Measurements from ENCODE around the gene GLRX5.
A peak's percentile ranks its signal among the peaks of the same experiment; 100 is the strongest.

The GLRX5 gene

DNA sequence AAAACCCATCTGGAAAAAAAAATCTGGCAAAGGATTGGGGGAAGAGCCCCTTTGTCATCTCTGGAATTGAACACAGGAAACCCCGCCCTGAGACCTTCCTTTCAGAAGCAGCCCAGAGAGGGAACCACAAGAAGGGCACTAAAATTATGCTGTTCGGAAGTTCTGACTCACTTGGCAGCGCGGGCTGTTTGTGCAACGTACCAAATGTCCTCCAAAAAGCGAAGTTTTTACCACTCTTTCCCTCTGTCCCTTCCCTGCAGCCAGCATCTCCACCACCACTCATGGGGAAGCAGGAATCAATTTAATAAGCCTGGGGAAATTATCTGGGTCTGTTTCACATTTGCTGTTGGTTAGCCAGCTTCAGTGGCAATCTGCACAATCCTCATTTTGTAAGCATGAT, 15.2 kb upstream of the GLRX5 start:
- no peaks in the 10 kb centered on the region for H3K9me3 ChIP-seq (ENCODE audit: control insufficient read depth, low read length)
- no peak overlapping the region for H3K9ac ChIP-seq
- H3K79me2 ChIP-seq, result no peaks in the 10 kb centered on the region
- H3K27me3 ChIP-seq (ENCODE audit: control insufficient read depth, insufficient read depth, low read length), result no peaks in the 10 kb centered on the region
- H3K36me3 ChIP-seq (ENCODE audit: control insufficient read depth, insufficient read depth, low read length), result no peaks in the 10 kb centered on the region
- H3K4me3 ChIP-seq (ENCODE audit: low read depth, low read length), result no peak overlapping the region
- H3K4me1 ChIP-seq, result peaks cover 15% of the 10 kb centered on the region
- H3K27ac ChIP-seq, result peak overlapping the region; percentile 42
- TF ChIP-seq, protein P1, sequence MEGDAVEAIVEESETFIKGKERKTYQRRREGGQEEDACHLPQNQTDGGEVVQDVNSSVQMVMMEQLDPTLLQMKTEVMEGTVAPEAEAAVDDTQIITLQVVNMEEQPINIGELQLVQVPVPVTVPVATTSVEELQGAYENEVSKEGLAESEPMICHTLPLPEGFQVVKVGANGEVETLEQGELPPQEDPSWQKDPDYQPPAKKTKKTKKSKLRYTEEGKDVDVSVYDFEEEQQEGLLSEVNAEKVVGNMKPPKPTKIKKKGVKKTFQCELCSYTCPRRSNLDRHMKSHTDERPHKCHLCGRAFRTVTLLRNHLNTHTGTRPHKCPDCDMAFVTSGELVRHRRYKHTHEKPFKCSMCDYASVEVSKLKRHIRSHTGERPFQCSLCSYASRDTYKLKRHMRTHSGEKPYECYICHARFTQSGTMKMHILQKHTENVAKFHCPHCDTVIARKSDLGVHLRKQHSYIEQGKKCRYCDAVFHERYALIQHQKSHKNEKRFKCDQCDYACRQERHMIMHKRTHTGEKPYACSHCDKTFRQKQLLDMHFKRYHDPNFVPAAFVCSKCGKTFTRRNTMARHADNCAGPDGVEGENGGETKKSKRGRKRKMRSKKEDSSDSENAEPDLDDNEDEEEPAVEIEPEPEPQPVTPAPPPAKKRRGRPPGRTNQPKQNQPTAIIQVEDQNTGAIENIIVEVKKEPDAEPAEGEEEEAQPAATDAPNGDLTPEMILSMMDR (IDR thresholded peaks at IDR 0.05), result no peak
- no peak overlapping the region for H3K4me2 ChIP-seq (ENCODE audit: low read length)
- H2AFZ ChIP-seq, result no peak overlapping the region

DNA sequence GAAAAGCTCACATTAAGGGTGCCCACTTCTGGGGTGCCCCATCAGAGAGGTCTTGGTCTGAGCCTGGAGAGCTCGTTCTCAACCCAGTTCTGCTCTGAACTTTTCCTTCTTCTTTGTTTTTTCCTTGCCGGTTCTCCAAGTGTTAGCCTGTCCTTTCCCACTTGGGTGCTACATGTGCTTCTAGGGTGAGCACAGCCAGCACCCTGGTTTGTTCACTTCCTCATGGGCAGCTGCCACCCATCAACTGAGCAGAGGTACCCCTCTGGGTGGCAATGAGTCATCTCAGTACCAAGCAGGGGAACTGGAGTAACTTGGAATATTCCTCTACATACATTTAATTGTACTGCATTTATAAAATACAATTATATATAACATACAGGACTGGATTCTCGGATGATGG, 14.5 kb upstream of the GLRX5 start:
- no peak overlapping the region for H3K4me3 ChIP-seq (ENCODE audit: low read depth, low read length)
- H3K9me3 ChIP-seq (ENCODE audit: control insufficient read depth, low read length), result no peaks in the 10 kb centered on the region
- H3K79me2 ChIP-seq, result no peaks in the 10 kb centered on the region
- H2AFZ ChIP-seq, result no peak overlapping the region
- peaks cover 10% of the 10 kb centered on the region for H3K4me1 ChIP-seq
- H3K4me2 ChIP-seq (ENCODE audit: low read length), result no peak overlapping the region
- no peak overlapping the region for H3K27ac ChIP-seq
- no peaks in the 10 kb centered on the region for H3K36me3 ChIP-seq (ENCODE audit: control insufficient read depth, insufficient read depth, low read length)
- H3K27me3 ChIP-seq (ENCODE audit: control insufficient read depth, insufficient read depth, low read length), result no peaks in the 10 kb centered on the region
- TF ChIP-seq, protein P1 (IDR thresholded peaks at IDR 0.05), result no peak
- H3K9ac ChIP-seq, result no peak overlapping the region

DNA sequence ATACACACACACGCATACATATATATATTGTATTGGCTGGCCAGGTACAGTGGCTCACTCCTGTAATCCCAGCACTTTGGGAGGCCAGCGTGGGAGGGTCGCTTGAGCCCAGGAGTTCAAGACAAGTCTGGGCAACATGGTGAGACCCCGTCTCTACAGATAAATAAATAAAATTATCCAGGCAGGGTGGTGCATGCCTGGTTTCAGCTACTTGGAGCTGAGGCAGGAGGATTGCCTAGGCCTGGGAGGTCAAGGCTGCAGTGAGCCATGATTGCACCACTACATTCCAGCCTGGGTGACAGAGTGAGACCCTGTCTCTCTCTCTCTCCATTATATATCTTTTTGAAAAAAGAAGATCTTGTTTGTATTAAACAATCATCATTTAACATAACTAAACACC, 13.8 kb upstream of the GLRX5 start:
- no peak overlapping the region for H3K4me2 ChIP-seq (ENCODE audit: low read length)
- H3K79me2 ChIP-seq, result no peaks in the 10 kb centered on the region
- H3K9ac ChIP-seq, result no peak overlapping the region
- H3K4me1 ChIP-seq, result peaks cover 6% of the 10 kb centered on the region
- H3K27ac ChIP-seq, result no peak overlapping the region
- no peaks in the 10 kb centered on the region for H3K36me3 ChIP-seq (ENCODE audit: control insufficient read depth, insufficient read depth, low read length)
- no peaks in the 10 kb centered on the region for H3K9me3 ChIP-seq (ENCODE audit: control insufficient read depth, low read length)
- H3K4me3 ChIP-seq (ENCODE audit: low read depth, low read length), result no peak overlapping the region
- no peak overlapping the region for H2AFZ ChIP-seq
- TF ChIP-seq, protein P1 (IDR thresholded peaks at IDR 0.05), result no peak
- no peaks in the 10 kb centered on the region for H3K27me3 ChIP-seq (ENCODE audit: control insufficient read depth, insufficient read depth, low read length)

DNA sequence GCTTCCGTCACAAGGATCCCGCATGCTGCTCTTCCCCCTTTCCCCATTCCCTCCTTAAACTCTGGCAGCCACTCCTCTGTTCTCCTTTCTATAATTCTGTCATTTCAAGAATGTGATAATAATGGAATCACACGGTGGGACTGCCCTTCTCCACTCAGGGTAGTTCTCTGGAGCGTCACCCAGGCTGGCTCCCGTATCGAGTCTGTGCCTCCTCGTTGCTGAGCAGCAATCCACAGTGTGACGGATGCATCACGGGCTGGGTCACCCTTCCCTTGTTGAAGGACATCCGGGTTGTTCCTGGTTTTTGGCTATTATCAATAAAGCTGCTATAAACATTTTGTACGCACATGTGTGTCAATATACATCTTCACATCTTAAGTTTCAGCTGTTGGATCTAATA, 12.7 kb upstream of the GLRX5 start:
- no peaks in the 10 kb centered on the region for H3K9me3 ChIP-seq (ENCODE audit: control insufficient read depth, low read length)
- H3K4me1 ChIP-seq, result peaks cover 7% of the 10 kb centered on the region
- no peak overlapping the region for H3K4me3 ChIP-seq (ENCODE audit: low read depth, low read length)
- TF ChIP-seq, protein P1 (IDR thresholded peaks at IDR 0.05), result no peak
- H3K27ac ChIP-seq, result no peak overlapping the region
- no peaks in the 10 kb centered on the region for H3K79me2 ChIP-seq
- H2AFZ ChIP-seq, result no peak overlapping the region
- H3K9ac ChIP-seq, result no peak overlapping the region
- no peaks in the 10 kb centered on the region for H3K36me3 ChIP-seq (ENCODE audit: control insufficient read depth, insufficient read depth, low read length)
- no peaks in the 10 kb centered on the region for H3K27me3 ChIP-seq (ENCODE audit: control insufficient read depth, insufficient read depth, low read length)
- H3K4me2 ChIP-seq (ENCODE audit: low read length), result no peak overlapping the region

DNA sequence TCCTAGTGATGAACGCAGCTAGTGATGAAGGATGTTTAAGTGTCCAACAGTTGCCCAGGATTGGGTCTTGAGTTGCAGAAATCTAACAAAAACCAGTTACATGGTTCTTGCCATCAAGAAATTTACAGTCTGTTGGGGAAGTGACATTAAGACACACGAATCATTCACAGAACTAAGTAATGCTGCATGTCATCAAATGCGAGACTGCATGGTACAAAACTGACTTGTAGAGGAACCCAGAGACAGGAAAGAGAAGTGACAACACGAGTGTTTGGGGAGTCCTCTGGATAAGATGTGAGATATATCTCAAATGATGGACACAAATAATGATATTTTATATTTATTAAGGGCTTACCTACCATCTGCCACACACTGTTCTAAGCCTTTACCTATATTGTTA, 12.3 kb upstream of the GLRX5 start:
- Histone ChIP-seq H3K4me1 (peaks cover 6% of the 10 kb centered on the region), H3K4me2 (ENCODE audit: low read length) (no peak overlapping the region), H3K79me2 (no peaks in the 10 kb centered on the region), H3K9me3 (ENCODE audit: control insufficient read depth, low read length) (no peaks in the 10 kb centered on the region), H3K27ac (no peak overlapping the region), H3K4me3 (ENCODE audit: low read depth, low read length) (no peak overlapping the region), H3K9ac (no peak overlapping the region), H2AFZ (no peak overlapping the region), H3K36me3 (ENCODE audit: control insufficient read depth, insufficient read depth, low read length) (no peaks in the 10 kb centered on the region), H3K27me3 (ENCODE audit: control insufficient read depth, insufficient read depth, low read length) (no peaks in the 10 kb centered on the region)
- TF ChIP-seq, protein P1 (IDR thresholded peaks at IDR 0.05), result no peak

Data from parathyroid adenoma (tissue), 2 donors.